ENCODE data around the gene KRT32. TPM values are rescaled to one million over a fixed set of nuclear protein-coding genes. Genes with fewer than 3 reads are reported as not detected.
A peak's percentile ranks its signal among the peaks of the same experiment; 100 is the strongest.

KRT32 gene
- total RNA-seq, 1 experiment from 2014 or later = 1.5 TPM

GRCh38 chr17:41449008-41449407 lies 18.2 kb downstream of the KRT32 start:
- intact Hi-C loops (cut with micrococcal nuclease) = no loop called here
- H4K20me1 ChIP-seq (ENCODE audit: low read length) = no peaks in the 10 kb centered on the region
- no peaks in the 10 kb centered on the region for H3K9me2 ChIP-seq (replicated peaks; ENCODE audit: low read length)
- ATAC-seq = no peak
- DNase-seq = no peak
- no peak overlapping the region for H3K4me2 ChIP-seq (ENCODE audit: low read length)
- H3K4me3 ChIP-seq (ENCODE audit: low read length) = no peak overlapping the region
- H3K36me3 ChIP-seq (ENCODE audit: low read depth, low read length) = no peaks in the 10 kb centered on the region
- TF ChIP-seq EZH2phosphoT487 (IDR thresholded peaks at IDR 0.05; ENCODE audit: borderline replicate concordance, low read length) (no peak), CTCF (conservative IDR thresholded peaks at IDR 0.05; ENCODE audit: low read depth, low read length) (no peak), EZH2 (IDR thresholded peaks at IDR 0.05; ENCODE audit: low read length, unreplicated experiment) (no peak)
- no peaks in the 10 kb centered on the region for H3K27me3 ChIP-seq (ENCODE audit: low read length)
- ChIA-PET CTCF (no interaction called here), POLR2A (ENCODE audit: unreplicated experiment) (no interaction called here)
- BruUV-seq (replicated peaks) = no TSS peak
- H3K9ac ChIP-seq (ENCODE audit: low read length) = no peak overlapping the region
- H3F3A ChIP-seq (ENCODE audit: low read length, unreplicated experiment) = no peaks in the 10 kb centered on the region
- no peaks in the 10 kb centered on the region for H3K9me3 ChIP-seq (ENCODE audit: low read length)
- H3K79me2 ChIP-seq (ENCODE audit: low read length) = no peaks in the 10 kb centered on the region
- no peak overlapping the region for H2AFZ ChIP-seq (ENCODE audit: low read length)
- no peak overlapping the region for H3K27ac ChIP-seq (ENCODE audit: low read length)
- peaks cover 6% of the 10 kb centered on the region; the same call in 1 of the 2 replicates for H3K4me1 ChIP-seq (ENCODE audit: insufficient read depth, low read length)

DNA sequence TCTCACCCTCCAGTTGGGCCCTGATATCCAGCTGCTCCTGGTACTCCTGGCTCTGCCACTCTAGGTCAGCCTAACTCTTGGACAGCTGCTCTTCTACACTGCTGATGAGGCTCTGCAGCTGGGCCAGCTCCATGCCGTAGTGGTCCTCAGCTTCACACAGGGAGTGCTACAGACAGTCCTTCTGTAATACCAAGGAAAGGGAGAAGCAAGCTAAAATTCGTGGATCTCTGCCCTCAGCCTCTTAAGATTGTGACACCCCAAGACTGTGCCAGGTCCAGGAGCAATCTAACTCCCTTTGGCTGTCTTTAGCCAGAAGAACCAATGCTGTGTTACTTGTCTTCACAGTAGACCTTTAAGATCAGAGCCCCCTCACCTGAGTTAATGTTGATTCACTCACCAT lies 18.7 kb downstream of the KRT32 start:
- H3K27ac ChIP-seq (ENCODE audit: low read length) = no peak overlapping the region
- intact Hi-C loops (cut with micrococcal nuclease) = no loop called here
- no peak for ATAC-seq
- ChIA-PET POLR2A (ENCODE audit: unreplicated experiment) (no interaction called here), CTCF (no interaction called here)
- no peak overlapping the region for H3K4me2 ChIP-seq (ENCODE audit: low read length)
- TF ChIP-seq CTCF (conservative IDR thresholded peaks at IDR 0.05; ENCODE audit: low read depth, low read length) = no peak
- H3K4me1 ChIP-seq (ENCODE audit: insufficient read depth, low read length) = peaks cover 6% of the 10 kb centered on the region; the same call in 1 of the 2 replicates
- no peaks in the 10 kb centered on the region for H3K27me3 ChIP-seq (ENCODE audit: low read length)
- H3K9ac ChIP-seq (ENCODE audit: low read length) = no peak overlapping the region
- no peak for DNase-seq
- no peaks in the 10 kb centered on the region for H3F3A ChIP-seq (ENCODE audit: low read length, unreplicated experiment)
- no peaks in the 10 kb centered on the region for H3K79me2 ChIP-seq (ENCODE audit: low read length)
- no peaks in the 10 kb centered on the region for H3K9me3 ChIP-seq (ENCODE audit: low read length)
- H4K20me1 ChIP-seq (ENCODE audit: low read length) = no peaks in the 10 kb centered on the region
- no peaks in the 10 kb centered on the region for H3K36me3 ChIP-seq (ENCODE audit: low read depth, low read length)
- BruUV-seq (replicated peaks) = no TSS peak
- no peak overlapping the region for H3K4me3 ChIP-seq (ENCODE audit: low read length)
- H3K9me2 ChIP-seq (replicated peaks; ENCODE audit: low read length) = no peaks in the 10 kb centered on the region
- H2AFZ ChIP-seq (ENCODE audit: low read length) = no peak overlapping the region

- BruUV-seq (replicated peaks) = no TSS peak
- Histone ChIP-seq H3K4me3 (ENCODE audit: low read length) (no peak overlapping the region), H2AFZ (ENCODE audit: low read length) (no peak overlapping the region), H3K9me2 (replicated peaks; ENCODE audit: low read length) (no peaks in the 10 kb centered on the region), H4K20me1 (ENCODE audit: low read length) (no peaks in the 10 kb centered on the region), H3K9ac (ENCODE audit: low read length) (no peak overlapping the region), H3K27ac (ENCODE audit: low read length) (no peak overlapping the region), H3K27me3 (ENCODE audit: low read length) (no peaks in the 10 kb centered on the region), H3K4me1 (ENCODE audit: insufficient read depth, low read length) (peaks cover 6% of the 10 kb centered on the region; the same call in 1 of the 2 replicates), H3K9me3 (ENCODE audit: low read length) (no peaks in the 10 kb centered on the region), H3K79me2 (ENCODE audit: low read length) (no peaks in the 10 kb centered on the region), H3F3A (ENCODE audit: low read length, unreplicated experiment) (no peaks in the 10 kb centered on the region), H3K4me2 (ENCODE audit: low read length) (no peak overlapping the region), H3K36me3 (ENCODE audit: low read depth, low read length) (no peaks in the 10 kb centered on the region)
- ChIA-PET POLR2A (ENCODE audit: unreplicated experiment) (no interaction called here), CTCF (no interaction called here)
- TF ChIP-seq EZH2 (IDR thresholded peaks at IDR 0.05; ENCODE audit: low read length, unreplicated experiment) (no peak), CTCF (conservative IDR thresholded peaks at IDR 0.05; ENCODE audit: low read depth, low read length) (no peak), EZH2phosphoT487 (IDR thresholded peaks at IDR 0.05; ENCODE audit: borderline replicate concordance, low read length) (no peak)
- intact Hi-C loops (cut with micrococcal nuclease) = no loop called here
- ATAC-seq (no peak), DNase-seq (peak; percentile 34)
Measured at GRCh38 chr17:41446806-41447205, 20.4 kb downstream of the KRT32 start.
